HepG2 (cell line): ENCODE data around the gene POF1B. TPM values are rescaled to one million over a fixed set of nuclear protein-coding genes. Genes with fewer than 3 reads are reported as not detected.

Experiments
- ATAC-seq: fragments of 200-7000 bp; cut with Tn5 transposase; 3 replicates; pipeline ENCODE4 v1.9.1; 2020; ENCODE audit warnings: mild to moderate bottlenecking, moderate library complexity
- BruUV-seq: library from RNA; stranded (reverse); fragments of 400-500 nt; replicated peaks from 2 replicates; lab custom pipeline; 2021; lab: Mats Ljungman, UMichigan
- CTCF ChIA-PET: fragments of 300-600 bp; formaldehyde crosslinking; extraction: SDS; loops from one replicate; lab custom pipeline; 2021; ENCODE audit warnings: low total read pairs, inconsistent platforms, low intra/inter-chr PET ratio; lab: Yijun Ruan, JAX
- POLR2A ChIA-PET: fragments of 350-600 bp; sonication (Branson Sonifier 250); formaldehyde crosslinking; loops from one replicate; lab custom pipeline; 2020; ENCODE audit warnings: antibody characterized with exemption, inconsistent platforms; lab: Yijun Ruan, JAX
- DNase-seq: peaks from one replicate; pipeline ENCODE4 v3.0.0-alpha.2; 2015; ENCODE audit warnings: low spot score
- FAIRE-seq: peaks from 3 replicates; lab custom pipeline; 2011; peaks lifted over from hg19 to GRCh38; lab: Jason Lieb, UNC
- H2AFZ ChIP-seq: one replicate; pipeline ENCODE4 v1.6.1; 2011; ENCODE audit warnings: low read length, inconsistent platforms
- H3K27ac ChIP-seq: fragments of 300-600 bp; 3 replicates; pipeline ENCODE4 v1.8.0; 2011; ENCODE audit warnings: mixed run types, mild to moderate bottlenecking, mixed read lengths, low read length, inconsistent platforms; ENCODE audit not compliant: insufficient read depth; ENCODE audit errors: extremely low read length
- H3K27me3 ChIP-seq, 2 experiments: fragments of 200-600 bp in 1 of 2; 2 replicates in 1 of 2; 3 replicates in 1 of 2; pipeline versions ENCODE4 v1.6.0 to v1.8.0; 2011; ENCODE audit warnings: low read length in 2 of 2, mild to moderate bottlenecking in 2 of 2, moderate library complexity in 2 of 2, inconsistent platforms in 1 of 2; ENCODE audit not compliant: insufficient read depth in 2 of 2, control insufficient read depth in 1 of 2
- H3K36me3 ChIP-seq, 2 experiments: fragments of 200-600 bp in 1 of 2; replicated peaks in 1 of 2; 2 replicates in 1 of 2; 3 replicates in 1 of 2; pipeline versions ENCODE4 v1.5.1 to v1.8.0; 2011; ENCODE audit warnings: low read length in 2 of 2, inconsistent platforms in 1 of 2; ENCODE audit not compliant: insufficient read depth in 2 of 2, control insufficient read depth in 1 of 2
- H3K4me1 ChIP-seq: 2 replicates; pipeline ENCODE4 v1.5.1; 2012; ENCODE audit warnings: low read length, inconsistent platforms; ENCODE audit not compliant: insufficient read depth
- H3K4me2 ChIP-seq: 2 replicates; pipeline ENCODE4 v1.6.0; 2011; ENCODE audit warnings: low read depth, low read length, inconsistent platforms
- H3K4me3 ChIP-seq, 3 experiments: fragments of 200-600 bp in 1 of 3; sonication (generic), shearing (Covaris generic) in 1 of 3; replicated peaks in 1 of 3; 2 replicates each; pipeline ENCODE4 v1.5.1; 2011 to 2016; ENCODE audit warnings: low read length in 3 of 3, inconsistent platforms in 2 of 3, low read depth in 2 of 3, mild to moderate bottlenecking in 2 of 3, control low read depth in 1 of 3, mixed read lengths in 1 of 3; ENCODE audit not compliant: insufficient read depth in 1 of 3
- H3K79me2 ChIP-seq: one replicate; pipeline ENCODE4 v1.6.1; 2011; ENCODE audit warnings: low read length, inconsistent platforms; ENCODE audit not compliant: insufficient read depth
- H3K9ac ChIP-seq: 2 replicates; pipeline ENCODE4 v1.6.0; 2011; ENCODE audit warnings: mild to moderate bottlenecking, low read depth, low read length, inconsistent platforms; ENCODE audit not compliant: insufficient read depth
- H3K9me3 ChIP-seq: 2 replicates; pipeline ENCODE4 v1.5.1; 2012; ENCODE audit warnings: mild to moderate bottlenecking, low read length
- H4K20me1 ChIP-seq: 2 replicates; pipeline ENCODE4 v1.6.0; 2011; ENCODE audit warnings: inconsistent platforms, mild to moderate bottlenecking, low read length, moderate library complexity; ENCODE audit not compliant: insufficient read depth
- DNMT1 ChIP-seq: sonication (generic); formaldehyde crosslinking; IDR thresholded peaks from 2 replicates; pipeline ENCODE4 v1.5.1; 2020; ENCODE audit warnings: mild to moderate bottlenecking, missing genetic modification reagents
- FOXO1 ChIP-seq: sonication (generic); formaldehyde crosslinking; IDR thresholded peaks from 2 replicates; pipeline ENCODE4 v1.4.0; 2020; ENCODE audit warnings: missing genetic modification reagents
- HOXA3 ChIP-seq: sonication (generic); formaldehyde crosslinking; IDR thresholded peaks from 2 replicates; pipeline ENCODE4 v1.5.0; 2020; ENCODE audit warnings: missing genetic modification reagents
- IKZF4 ChIP-seq: sonication (generic); formaldehyde crosslinking; IDR thresholded peaks from 2 replicates; pipeline ENCODE4 v1.5.1; 2020; ENCODE audit warnings: borderline replicate concordance, mild to moderate bottlenecking, low read depth, missing genetic modification reagents; ENCODE audit errors: not compliant biosample characterization
- LCORL ChIP-seq, 2 experiments: fragments of 450-650 bp in 1 of 2; sonication (generic) in 1 of 2; formaldehyde crosslinking in 1 of 2; IDR thresholded peaks; 2 replicates each; pipeline versions ENCODE4 v1.5.0 to v1.6.1; 2017 to 2020; ENCODE audit warnings: antibody characterized with exemption in 1 of 2, missing genetic modification reagents in 1 of 2
- SIX4 ChIP-seq: sonication (generic); formaldehyde crosslinking; IDR thresholded peaks from 2 replicates; pipeline ENCODE4 v1.4.0; 2020; ENCODE audit warnings: missing genetic modification reagents
- SMC3 ChIP-seq: IDR thresholded peaks from 2 replicates; pipeline ENCODE4 v1.6.1; 2011; ENCODE audit warnings: low read length, improper control_type of control experiment
- ZBTB26 ChIP-seq: IDR thresholded peaks from 2 replicates; pipeline ENCODE4 v1.6.1; 2016; ENCODE audit warnings: missing compliant biosample characterization, missing genetic modification reagents, borderline replicate concordance
- ZNF20 ChIP-seq: sonication (generic); formaldehyde crosslinking; IDR thresholded peaks from 2 replicates; pipeline ENCODE4 v1.4.0; 2020; ENCODE audit warnings: mild to moderate bottlenecking, moderate library complexity, missing genetic modification reagents
- ZNF30 ChIP-seq: sonication (generic); formaldehyde crosslinking; IDR thresholded peaks from 2 replicates; pipeline ENCODE4 v1.5.0; 2020; ENCODE audit warnings: mild to moderate bottlenecking, missing genetic modification reagents
- ZNF549 ChIP-seq: sonication (generic); formaldehyde crosslinking; IDR thresholded peaks from 2 replicates; pipeline ENCODE4 v1.5.0; 2020; ENCODE audit warnings: missing genetic modification reagents
- ZNF569 ChIP-seq: sonication (generic); formaldehyde crosslinking; IDR thresholded peaks from 2 replicates; pipeline ENCODE4 v1.5.0; 2020; ENCODE audit warnings: mild to moderate bottlenecking, missing genetic modification reagents, moderate library complexity, borderline replicate concordance
- ZNF629 ChIP-seq: sonication (generic); formaldehyde crosslinking; conservative IDR thresholded peaks from 2 replicates; pipeline ENCODE4 v1.5.0; 2020; ENCODE audit warnings: missing genetic modification reagents
- ZNF761 ChIP-seq: sonication (generic); formaldehyde crosslinking; conservative IDR thresholded peaks from 2 replicates; pipeline ENCODE4 v1.4.0; 2020; ENCODE audit warnings: mild to moderate bottlenecking, missing genetic modification reagents
- ZNF879 ChIP-seq: sonication (generic); formaldehyde crosslinking; IDR thresholded peaks from 2 replicates; pipeline ENCODE4 v1.8.1; 2023; ENCODE audit warnings: missing genetic modification reagents
- WGBS: methylation state at CpG from one replicate; pipeline ENCODE4 v1.1.6; 2017; ENCODE audit warnings: low lambda C conversion rate; 5-methylcytosine and 5-hydroxymethylcytosine counted together
- in situ Hi-C: cut with HindIII; loops from 2 replicates; pipeline ENCODE4 v1.10.0; 2017; ENCODE audit warnings: low pct_unique_long_range_greater_than_20kb; ENCODE audit not compliant: extremely low pct_ligation_motif_present
- intact Hi-C: fragments of 100-400 bp; cut with micrococcal nuclease; formaldehyde crosslinking; loops from one replicate; pipeline ENCODE4 v1.10.0; 2022; ENCODE audit not compliant: unreplicated experiment
- polyA plus RNA-seq, 8 experiments: library from polyadenylated mRNA; depleted of rRNA in 3 of 8; stranded (reverse) in 7 of 8; unstranded in 1 of 8; fragments of >200 nt; fragmentation: Illumina TruSeq in 4 of 8; extraction: Trizol in 4 of 8; gene quantifications; 2 replicates each; pipeline versions ENCODE4 v1.2.1 to v1.2.3, GENCODE V29; 2011 to 2016; ENCODE audit warnings: low read depth in 4 of 8, missing spikeins in 1 of 8, mixed read lengths in 1 of 8; ENCODE audit not compliant: insufficient read depth in 1 of 8
- total RNA-seq, 5 experiments: library from RNA; depleted of rRNA; stranded (reverse); fragments of >200 nt; fragmentation: Illumina TruSeq; extraction: Trizol; gene quantifications; 2 replicates each; pipeline ENCODE4 v1.2.3, GENCODE V29; 2016; ENCODE audit warnings: low read depth in 1 of 5

POF1B gene
- total and polyA plus RNA-seq, 2 of the 13 experiments (the other 11 are each of a cell fraction or from before 2014, with no cell fraction given): not detected

GRCh38 chrX:85309717-85310116, 69.7 kb downstream of the POF1B start:
- in situ Hi-C loops: no loop called here
- CTCF ChIA-PET: no interaction called here
- no peak for DNase-seq

GRCh38 chrX:85303544-85303943, 75.9 kb downstream of the POF1B start:
- TF ChIP-seq ZNF879 (CRISPR knock-in tag) (no peak), FOXO1 (no peak), ZNF20 (CRISPR knock-in tag) (no peak), ZNF549 (no peak), ZNF761 (CRISPR knock-in tag) (no peak)
- ATAC-seq: no peak
- in situ Hi-C loops (no loop called here), intact Hi-C loops (no loop called here)
- no peaks in the 10 kb centered on the region for H3K27me3 ChIP-seq
- ChIA-PET POLR2A (no interaction called here), CTCF (no interaction called here)
- H3K79me2 ChIP-seq: no peaks in the 10 kb centered on the region
- no peaks in the 10 kb centered on the region for H3K9me3 ChIP-seq
- no peak overlapping the region for H3K27ac ChIP-seq
- no TSS peak for BruUV-seq
- 4% methylated on average over 3 of the region's 3 CpGs for WGBS
- H3K4me2 ChIP-seq: no peak overlapping the region
- no peak overlapping the region for H3K9ac ChIP-seq
- no peaks in the 10 kb centered on the region for H4K20me1 ChIP-seq
- H2AFZ ChIP-seq: no peak overlapping the region
- no peak overlapping the region for H3K4me3 ChIP-seq
- H3K36me3 ChIP-seq: no peaks in the 10 kb centered on the region
- no peak for DNase-seq
- no peak for FAIRE-seq
- H3K4me1 ChIP-seq: no peaks in the 10 kb centered on the region

More at GRCh38 chrX:85309717-85310116, 69.7 kb downstream of the POF1B start:
- Histone ChIP-seq H3K4me3 (no peak overlapping the region), H3K4me1 (no peaks in the 10 kb centered on the region), H3K27me3 (no peaks in the 10 kb centered on the region), H3K9me3 (no peaks in the 10 kb centered on the region), H4K20me1 (no peaks in the 10 kb centered on the region), H3K27ac (no peak overlapping the region), H2AFZ (no peak overlapping the region), H3K4me2 (no peak overlapping the region), H3K36me3 (no peaks in the 10 kb centered on the region), H3K9ac (no peak overlapping the region), H3K79me2 (no peaks in the 10 kb centered on the region)
- WGBS: 70% methylated on average over 2 of the region's 2 CpGs
- POLR2A ChIA-PET: no interaction called here
- TF ChIP-seq ZNF30: no peak
- no peak for TF ChIP-seq HOXA3 (CRISPR knock-in tag)
- TF ChIP-seq ZNF629: no peak
- no peak for TF ChIP-seq DNMT1 (CRISPR knock-in tag)
- TF ChIP-seq ZBTB26 (CRISPR knock-in tag): no peak
- no peak for TF ChIP-seq SIX4 (CRISPR knock-in tag)
- no peak for TF ChIP-seq ZNF569 (CRISPR knock-in tag)
- TF ChIP-seq IKZF4 (CRISPR knock-in tag): no peak
- no peak for TF ChIP-seq LCORL (IDR thresholded peaks at IDR 0.05)
- no peak for TF ChIP-seq LCORL (CRISPR knock-in tag; IDR thresholded peaks at IDR 0.05)
- TF ChIP-seq SMC3: no peak
- FAIRE-seq (no peak), ATAC-seq (no peak; the same call in 2 of the 3 replicates)
- BruUV-seq: no TSS peak
- intact Hi-C loops: no loop called here
